ENCODE data around the gene WNK1.
"Not testable (repeated sequence)": the region's sequence is repeated elsewhere in the genome, so short reads cannot be mapped to it uniquely, and the experiment has no call there.

WNK1 gene

GRCh38 chr12:818733-819132, 66.4 kb downstream of the WNK1 start:
- DNase-seq, result no peak

GRCh38 chr12:820336-820735, 68.0 kb downstream of the WNK1 start:
- no peak for DNase-seq

- no peak for DNase-seq
Measured at GRCh38 chr12:823028-823698, 70.8 kb downstream of the WNK1 start.

GRCh38 chr12:826331-826730, 74.0 kb downstream of the WNK1 start:
- no peak for DNase-seq

GRCh38 chr12:828726-829395, 76.5 kb downstream of the WNK1 start:
- peak; percentile 22 for DNase-seq

GRCh38 chr12:830111-830867, 77.9 kb downstream of the WNK1 start:
- DNase-seq, result no peak

- no peak for DNase-seq
Measured at GRCh38 chr12:835754-836518, 83.6 kb downstream of the WNK1 start.

- DNase-seq, result no peak
Measured at GRCh38 chr12:836952-837351, 84.6 kb downstream of the WNK1 start.

- no peak for DNase-seq
Measured at GRCh38 chr12:837548-837947, 85.2 kb downstream of the WNK1 start.

- peak; percentile 77 for DNase-seq
Measured at GRCh38 chr12:843609-844008, 91.2 kb downstream of the WNK1 start.

- DNase-seq, result no peak
Measured at GRCh38 chr12:846421-846820, 94.0 kb downstream of the WNK1 start.

GRCh38 chr12:848173-848865, 95.9 kb downstream of the WNK1 start:
- DNase-seq, result peak; percentile 31

- no peak for DNase-seq
Measured at GRCh38 chr12:848882-849527, 96.6 kb downstream of the WNK1 start.

GRCh38 chr12:849733-850437, 97.5 kb downstream of the WNK1 start:
- DNase-seq, result not testable (repeated sequence)

- peak; percentile 26 for DNase-seq
Measured at GRCh38 chr12:851343-851742, 99.0 kb downstream of the WNK1 start.

GRCh38 chr12:851913-852312, 99.5 kb downstream of the WNK1 start:
- peak; percentile 73 for DNase-seq

- DNase-seq, result no peak
Measured at GRCh38 chr12:852864-853263, 100.5 kb downstream of the WNK1 start.

- DNase-seq, result peak; percentile 54
Measured at GRCh38 chr12:857611-858010, 105.2 kb downstream of the WNK1 start.

GRCh38 chr12:862303-862911, 110.0 kb downstream of the WNK1 start:
- DNase-seq, result no peak

- DNase-seq, result no peak
Measured at GRCh38 chr12:863285-863684, 110.9 kb downstream of the WNK1 start.

- DNase-seq, result no peak
Measured at GRCh38 chr12:865614-866013, 113.2 kb downstream of the WNK1 start.
